B cell (primary cell): ENCODE data around the gene GPR173. TPM values are rescaled to one million over a fixed set of nuclear protein-coding genes. Genes with fewer than 3 reads are reported as not detected.

Source experiments
- ATAC-seq: fragments of 200-7000 bp; cut with Tn5 transposase; one replicate; pipeline ENCODE4 v1.10.0; 2021; ENCODE audit warnings: low read depth, mild to moderate bottlenecking, moderate number of reproducible peaks, moderate library complexity
- CTCF ChIA-PET: fragments of 350-600 bp; sonication (Branson Sonifier 250); formaldehyde crosslinking; loops from one replicate; lab custom pipeline; 2021; ENCODE audit warnings: antibody characterized with exemption, inconsistent platforms; lab: Charles Lee
- POLR2A ChIA-PET: fragments of 350-600 bp; sonication (Branson Sonifier 250); formaldehyde crosslinking; loops from one replicate; lab custom pipeline; 2021; ENCODE audit warnings: antibody characterized with exemption; lab: Charles Lee
- DNase-seq: peaks from one replicate; pipeline ENCODE4 v3.0.0; 2013
- H2AFZ ChIP-seq: 2 replicates; pipeline ENCODE4 v1.6.1; 2012; ENCODE audit warnings: mild to moderate bottlenecking, low read depth, low read length; ENCODE audit not compliant: insufficient read depth, poor library complexity, severe bottlenecking
- H3K27ac ChIP-seq, 2 donors: 1 replicate in 1 of 2; 2 replicates in 1 of 2; pipeline ENCODE4 v1.5.1; 2012 to 2013; ENCODE audit warnings: low read length in 2 of 2, mild to moderate bottlenecking in 2 of 2, moderate library complexity in 1 of 2
- H3K27me3 ChIP-seq, 4 experiments: fragments of 200-600 bp in 1 of 4; sonication (generic) in 1 of 4; replicated peaks in 1 of 4; 1 replicate in 2 of 4; 2 replicates in 2 of 4; pipeline versions ENCODE4 v1.6.1 to v1.7.0; 2013 to 2016; ENCODE audit warnings: low read length in 3 of 4, mild to moderate bottlenecking in 2 of 4, mixed read lengths in 1 of 4, moderate library complexity in 1 of 4; ENCODE audit not compliant: insufficient read depth in 4 of 4, control insufficient read depth in 3 of 4; ENCODE audit errors: control extremely low read depth in 1 of 4
- H3K36me3 ChIP-seq, 2 experiments: replicated peaks in 1 of 2; 1 replicate in 1 of 2; 2 replicates in 1 of 2; pipeline versions ENCODE4 v1.6.1 to v1.7.1; 2013; ENCODE audit warnings: low read length in 1 of 2; ENCODE audit not compliant: insufficient read depth in 2 of 2, control insufficient read depth in 1 of 2; ENCODE audit errors: control extremely low read depth in 1 of 2, extremely low read depth in 1 of 2
- H3K4me1 ChIP-seq, 2 donors: fragments of 200-600 bp in 1 of 2; sonication (generic) in 1 of 2; 1 replicate in 1 of 2; 2 replicates in 1 of 2; pipeline versions ENCODE4 v1.5.1 to v1.6.1; 2013 to 2017; ENCODE audit warnings: low read length in 2 of 2; ENCODE audit not compliant: control insufficient read depth in 2 of 2, insufficient read depth in 2 of 2
- H3K4me2 ChIP-seq: replicated peaks from 2 replicates; pipeline ENCODE3; 2012; ENCODE audit warnings: mild to moderate bottlenecking, low read depth, low read length; ENCODE audit not compliant: poor library complexity, severe bottlenecking
- H3K4me3 ChIP-seq, 5 experiments: fragments of 200-600 bp in 1 of 5; sonication (generic) in 1 of 5; 1 replicate in 3 of 5; 2 replicates in 2 of 5; pipeline versions ENCODE4 v1.5.1 to v1.7.0; 2011 to 2016; ENCODE audit warnings: low read length in 4 of 5, mild to moderate bottlenecking in 4 of 5, low read depth in 2 of 5, control low read depth in 1 of 5, moderate library complexity in 1 of 5; ENCODE audit not compliant: insufficient read depth in 1 of 5; ENCODE audit errors: control extremely low read depth in 1 of 5, extremely low read depth in 1 of 5
- H3K79me2 ChIP-seq: fragments of 200-600 bp; sonication (generic); one replicate; pipeline ENCODE4 v1.6.0; 2016; ENCODE audit warnings: low read length; ENCODE audit not compliant: control insufficient read depth, insufficient read depth
- H3K9ac ChIP-seq: fragments of 200-600 bp; sonication (generic); 2 replicates; pipeline ENCODE4 v1.6.1; 2017; ENCODE audit warnings: mild to moderate bottlenecking, low read length, moderate library complexity
- H3K9me3 ChIP-seq, 3 donors: one replicate each; pipeline versions ENCODE4 v1.6.1 to v1.7.1; 2013; ENCODE audit warnings: low read length in 2 of 3; ENCODE audit not compliant: control insufficient read depth in 2 of 3, insufficient read depth in 1 of 3; ENCODE audit errors: control extremely low read depth in 1 of 3
- H4K20me1 ChIP-seq: 2 replicates; pipeline ENCODE4 v1.6.0; 2012; ENCODE audit warnings: mild to moderate bottlenecking, low read length; ENCODE audit not compliant: insufficient read depth, control insufficient read depth, poor library complexity, severe bottlenecking
- H3K27ac Mint-ChIP-seq: one replicate; pipeline ENCODE4 v1.8.0; 2021; ENCODE audit warnings: mixed read lengths
- H3K27me3 Mint-ChIP-seq: one replicate; pipeline ENCODE4 v1.8.0; 2021; ENCODE audit warnings: mixed read lengths
- H3K4me1 Mint-ChIP-seq: one replicate; pipeline ENCODE4 v1.8.0; 2021; ENCODE audit warnings: mixed read lengths
- H3K4me3 Mint-ChIP-seq: one replicate; pipeline ENCODE4 v1.8.0; 2021; ENCODE audit warnings: mixed read lengths
- H3K9me3 Mint-ChIP-seq: one replicate; pipeline ENCODE4 v1.8.0; 2022; ENCODE audit warnings: mixed read lengths; ENCODE audit not compliant: insufficient read depth
- CTCF ChIP-seq: fragments of 200-600 bp; IDR thresholded peaks from one replicate; pipeline ENCODE4 v1.8.0; 2022; ENCODE audit warnings: antibody characterized with exemption, mild to moderate bottlenecking
- EZH2 ChIP-seq: IDR thresholded peaks from 2 replicates; pipeline ENCODE4 v1.6.1; 2012; ENCODE audit warnings: borderline replicate concordance, low read depth, mild to moderate bottlenecking, moderate library complexity, low read length; ENCODE audit not compliant: insufficient read depth, poor library complexity, severe bottlenecking
- WGBS: methylation state at CpG from one replicate; pipeline ENCODE4 v1.1.5; 2013; ENCODE audit warnings: missing lambda C conversion rate; ENCODE audit not compliant: insufficient coverage; 5-methylcytosine and 5-hydroxymethylcytosine counted together
- intact Hi-C: fragments of 100-400 bp; cut with micrococcal nuclease; formaldehyde crosslinking; loops from one replicate; pipeline ENCODE4 v1.10.0; 2022
- polyA plus RNA-seq: library from polyadenylated mRNA; depleted of rRNA; stranded (reverse); fragments of >200 nt; gene quantifications from 2 replicates; pipeline ENCODE4 v1.2.3, GENCODE V29; 2012
- total RNA-seq, 2 donors: library from RNA; stranded (reverse); fragments of 120-200 nt in 1 of 2; gene quantifications; 1 replicate in 1 of 2; 2 replicates in 1 of 2; pipeline versions ENCODE4 v1.2.3 to v1.2.4, GENCODE V29; 2013 to 2022

GPR173 gene
- total and polyA plus RNA-seq, 2 donors (not counting 1 experiment from before 2014, with no cell fraction given), result 0.12 TPM; not detected in 1

- POLR2A ChIA-PET, result no interaction called here
- H3K27me3 Mint-ChIP-seq, result no peaks in the 10 kb centered on the region
- no peak overlapping the region for H3K27ac Mint-ChIP-seq
- peaks cover 6% of the 10 kb centered on the region for H3K79me2 ChIP-seq
- ATAC-seq (no peak), DNase-seq (no peak)
- H3K4me3 ChIP-seq, result no peak overlapping the region
- H3K4me1 ChIP-seq, result peaks cover 6 to 15% of the 10 kb centered on the region in 2 donors
- intact Hi-C loops, result loop anchor here (10.0 kb wide), 1 partner anchor 949 kb away; the partner anchor contains the start of gene PHF8
- no peak overlapping the region for H3K4me2 ChIP-seq
- H3K9me3 ChIP-seq, result no peaks in the 10 kb centered on the region
- peak overlapping the region; percentile 49 for H3K4me3 Mint-ChIP-seq
- TF ChIP-seq EZH2, result no peak
- no peak for TF ChIP-seq CTCF
- WGBS, result 100% methylated on average over 2 of the region's 3 CpGs
- CTCF ChIA-PET, result no interaction called here
- no peak overlapping the region for H3K9ac ChIP-seq
- H3K9me3 Mint-ChIP-seq, result no peaks in the 10 kb centered on the region
- H4K20me1 ChIP-seq, result no peaks in the 10 kb centered on the region
- H3K36me3 ChIP-seq, result no peaks in the 10 kb centered on the region
- H3K27ac ChIP-seq, result no peak overlapping the region
- no peaks in the 10 kb centered on the region for H3K27me3 ChIP-seq
- H2AFZ ChIP-seq, result no peak overlapping the region
- H3K4me1 Mint-ChIP-seq, result peaks cover 14% of the 10 kb centered on the region
These were observed 47.2 kb downstream of the GPR173 start for GRCh38 chrX:53095796-53096195.

- ChIA-PET POLR2A (no interaction called here), CTCF (no interaction called here)
- Mint-ChIP-seq H3K4me1 (peaks cover 7% of the 10 kb centered on the region), H3K27me3 (no peaks in the 10 kb centered on the region), H3K9me3 (no peaks in the 10 kb centered on the region), H3K4me3 (no peak overlapping the region), H3K27ac (no peak overlapping the region)
- Histone ChIP-seq H3K4me1 (no peaks in the 10 kb centered on the region), H3K79me2 (peaks cover 13% of the 10 kb centered on the region), H3K27me3 (no peaks in the 10 kb centered on the region), H3K36me3 (peaks cover 0 to 2% of the 10 kb centered on the region in 2 experiments), H4K20me1 (no peaks in the 10 kb centered on the region), H2AFZ (no peak overlapping the region), H3K27ac (no peak overlapping the region), H3K9me3 (no peaks in the 10 kb centered on the region), H3K4me3 (no peak overlapping the region), H3K9ac (no peak overlapping the region), H3K4me2 (no peak overlapping the region)
- no peak for ATAC-seq
- DNase-seq, result no peak
- WGBS, result 97% methylated on average over 5 of the region's 6 CpGs
- intact Hi-C loops, result no loop called here
- TF ChIP-seq EZH2 (no peak), CTCF (no peak)
These were observed 66.4 kb downstream of the GPR173 start for GRCh38 chrX:53114864-53115549.
